Heart left ventricle (tissue), 13 donors: ENCODE data around the gene MBP.

ENCODE experiments used
- POLR2A ChIP-seq, 2 donors: fragments of 450-650 bp; IDR thresholded peaks; one replicate each; pipeline ENCODE4 v1.6.1; 2017; ENCODE audit warnings: antibody characterized with exemption in 2 of 2, mild to moderate bottlenecking in 2 of 2, moderate library complexity in 2 of 2
- TF ChIP-seq, protein P1 (sequence below), 12 donors: fragments of 200-600 bp; sonication (generic) in 4 of 12; IDR thresholded peaks; one replicate each; pipeline versions ENCODE4 v1.5.0 to v1.8.0; 2018 to 2022; ENCODE audit warnings: antibody characterized with exemption in 12 of 12, mild to moderate bottlenecking in 5 of 12
- donor health status: ischemic (EF 13 %, LVEDD 7.1; RV severe dilation, severe dysfunction).
- donor health status: DM: no; HTN: yes; CAD: no.
- donor health status: DM: no; HTN: no; CAD: no.
- donor health status: ischemic (EF 25% LVEDD 6.9; RV normal size, moderate dysfunction).
- donor health status: ischemic (EF 25% LVEDD 5.7; RV mildly dilated, moderate dysfunction).
- donor health status: ischemic (EF 35%, LVEDD 5.7; RV mildly dilated, moderate dysfunction).
- donor health status: nonischemic (EF 11% LVEDD 7.7; RV severe dilation, severe dysfunction).
- donor health status: DM: yes; HTN: yes; CAD: no.
- donor health status: PGD.
- donor health status: ischemic (EF 29% LVEDD 5.4; RV normal size, mild dysfunction).
- donor health status: nonischemic (EF 23%, LVEDD 6.1; RV moderate dilation, normal function).

DNA sequence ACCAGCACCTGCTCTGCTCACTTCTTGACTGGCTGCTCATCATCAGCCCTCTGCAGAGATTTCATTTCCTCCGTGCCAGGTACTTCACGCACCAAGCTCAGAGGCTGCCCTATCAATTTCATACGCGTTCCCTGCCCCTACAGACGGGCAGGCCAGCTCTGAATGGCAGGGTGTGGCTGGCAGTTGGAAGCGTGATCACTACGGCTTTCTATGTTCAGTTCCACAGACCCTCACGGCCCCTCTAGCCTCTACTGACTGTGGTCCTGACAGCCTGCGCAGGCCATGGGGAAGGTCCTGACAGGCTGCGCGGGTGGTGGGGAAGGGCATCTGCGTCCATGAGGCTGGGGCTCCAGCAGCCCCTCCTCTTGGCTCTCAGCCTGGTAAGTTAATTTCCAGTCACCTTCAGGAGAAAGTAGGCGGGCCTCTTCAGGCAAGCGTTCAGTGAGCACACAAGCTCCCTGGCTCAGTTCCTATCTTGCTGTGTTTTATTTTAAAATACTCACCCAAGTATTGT lies 155.4 kb downstream of the MBP start:
- TF ChIP-seq, protein P1, sequence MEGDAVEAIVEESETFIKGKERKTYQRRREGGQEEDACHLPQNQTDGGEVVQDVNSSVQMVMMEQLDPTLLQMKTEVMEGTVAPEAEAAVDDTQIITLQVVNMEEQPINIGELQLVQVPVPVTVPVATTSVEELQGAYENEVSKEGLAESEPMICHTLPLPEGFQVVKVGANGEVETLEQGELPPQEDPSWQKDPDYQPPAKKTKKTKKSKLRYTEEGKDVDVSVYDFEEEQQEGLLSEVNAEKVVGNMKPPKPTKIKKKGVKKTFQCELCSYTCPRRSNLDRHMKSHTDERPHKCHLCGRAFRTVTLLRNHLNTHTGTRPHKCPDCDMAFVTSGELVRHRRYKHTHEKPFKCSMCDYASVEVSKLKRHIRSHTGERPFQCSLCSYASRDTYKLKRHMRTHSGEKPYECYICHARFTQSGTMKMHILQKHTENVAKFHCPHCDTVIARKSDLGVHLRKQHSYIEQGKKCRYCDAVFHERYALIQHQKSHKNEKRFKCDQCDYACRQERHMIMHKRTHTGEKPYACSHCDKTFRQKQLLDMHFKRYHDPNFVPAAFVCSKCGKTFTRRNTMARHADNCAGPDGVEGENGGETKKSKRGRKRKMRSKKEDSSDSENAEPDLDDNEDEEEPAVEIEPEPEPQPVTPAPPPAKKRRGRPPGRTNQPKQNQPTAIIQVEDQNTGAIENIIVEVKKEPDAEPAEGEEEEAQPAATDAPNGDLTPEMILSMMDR (IDR thresholded peaks at IDR 0.05): no peak
- TF ChIP-seq POLR2A (IDR thresholded peaks at IDR 0.05): no peak
